GM12801 (cell line): Measurements from ENCODE around the gene ANG.

ENCODE experiments used
- CTCF ChIP-seq: IDR thresholded peaks from one replicate; pipeline ENCODE4 v1.5.1; 2011; ENCODE audit warnings: control low read depth; ENCODE audit not compliant: insufficient read length; ENCODE audit errors: extremely low read depth

ANG gene

GRCh38 chr14:20667957-20668356, 20.6 kb upstream of the ANG start:
- no peak for TF ChIP-seq CTCF

GRCh38 chr14:20668969-20669368, 19.6 kb upstream of the ANG start:
- no peak for TF ChIP-seq CTCF

- TF ChIP-seq CTCF, result no peak
Observed at GRCh38 chr14:20671597-20672283, 16.8 kb upstream of the ANG start.

- no peak for TF ChIP-seq CTCF
Observed at GRCh38 chr14:20675669-20676068, 12.9 kb upstream of the ANG start.

- TF ChIP-seq CTCF, result no peak
Observed at GRCh38 chr14:20676072-20676471, 12.5 kb upstream of the ANG start.

- TF ChIP-seq CTCF, result no peak
Observed at GRCh38 chr14:20679907-20680306, 8.7 kb upstream of the ANG start.

- TF ChIP-seq CTCF, result no peak
Observed at GRCh38 chr14:20680363-20680762, 8.2 kb upstream of the ANG start.

GRCh38 chr14:20680843-20681347, 7.7 kb upstream of the ANG start:
- TF ChIP-seq CTCF, result no peak
